A673 (cell line): ENCODE results near the gene ADK. TPM values are rescaled to one million over a fixed set of nuclear protein-coding genes. Genes with fewer than 3 reads are reported as not detected.

ENCODE experiments used
- BruUV-seq: library from RNA; stranded (reverse); fragments of 400-500 nt; replicated peaks from 2 replicates; lab custom pipeline; 2021; lab: Mats Ljungman, UMichigan
- CTCF ChIA-PET: fragments of 300-600 bp; sonication (Branson Sonifier 250); formaldehyde crosslinking; loops from one replicate; lab custom pipeline; 2022; ENCODE audit warnings: antibody characterized with exemption; lab: Charles Lee
- POLR2A ChIA-PET: fragments of 300-600 bp; sonication (Branson Sonifier 250); formaldehyde crosslinking; loops from one replicate; lab custom pipeline; 2022; ENCODE audit warnings: antibody characterized with exemption; ENCODE audit not compliant: low non-redundant PET; lab: Charles Lee
- DNase-seq: peaks from one replicate; pipeline ENCODE4 v3.0.0-alpha.2; 2015; ENCODE audit warnings: low spot score
- H3K27ac ChIP-seq: fragments of 200-600 bp; sonication (generic); 2 replicates; pipeline ENCODE4 v1.5.1; 2016; ENCODE audit warnings: mixed run types, low read depth, mild to moderate bottlenecking, mixed read lengths, antibody characterized with exemption, low read length; ENCODE audit not compliant: poor library complexity, severe bottlenecking
- H3K27me3 ChIP-seq: fragments of 200-600 bp; sonication (generic); replicated peaks from 2 replicates; pipeline ENCODE4 v1.6.1; 2017; ENCODE audit warnings: mixed run types, low read depth, mild to moderate bottlenecking, mixed read lengths, antibody characterized with exemption, low read length; ENCODE audit not compliant: insufficient read depth, poor library complexity
- H3K36me3 ChIP-seq: fragments of 200-600 bp; sonication (generic); 2 replicates; pipeline ENCODE4 v1.6.1; 2016; ENCODE audit warnings: mixed run types, mild to moderate bottlenecking, mixed read lengths, antibody characterized with exemption, low read length; ENCODE audit not compliant: insufficient read depth, poor library complexity, severe bottlenecking
- H3K4me1 ChIP-seq: fragments of 200-600 bp; sonication (generic); 2 replicates; pipeline ENCODE4 v1.6.1; 2017; ENCODE audit warnings: mixed run types, mild to moderate bottlenecking, mixed read lengths, antibody characterized with exemption, low read length; ENCODE audit not compliant: insufficient read depth, poor library complexity, severe bottlenecking
- H3K4me3 ChIP-seq: fragments of 200-600 bp; sonication (generic); 2 replicates; pipeline ENCODE4 v1.5.1; 2016; ENCODE audit warnings: low read depth, mixed run types, mild to moderate bottlenecking, mixed read lengths, low read length; ENCODE audit not compliant: poor library complexity, severe bottlenecking
- H3K9me3 ChIP-seq: fragments of 200-600 bp; sonication (generic); 2 replicates; pipeline ENCODE4 v1.6.1; 2016; ENCODE audit warnings: mixed run types, low read depth, mild to moderate bottlenecking, mixed read lengths, antibody characterized with exemption, low read length; ENCODE audit not compliant: poor library complexity, severe bottlenecking
- EZH2 ChIP-seq: fragments of 200-600 bp; sonication (generic); IDR thresholded peaks from 2 replicates; pipeline ENCODE4 v1.6.1; 2017; ENCODE audit warnings: borderline replicate concordance, low read depth, mild to moderate bottlenecking, mixed read lengths, antibody characterized with exemption, low read length; ENCODE audit not compliant: poor library complexity, severe bottlenecking
- intact Hi-C: fragments of 100-400 bp; cut with micrococcal nuclease; formaldehyde crosslinking; loops from one replicate; pipeline ENCODE4 v1.10.0; 2022; ENCODE audit not compliant: unreplicated experiment
- total RNA-seq: library from RNA; stranded (reverse); gene quantifications from 2 replicates; pipeline ENCODE4 v1.2.3, GENCODE V29; 2021
- TF ChIP-seq, protein P1 (sequence below): fragments of 300-800, 200-600 bp; sonication (generic); conservative IDR thresholded peaks from 2 replicates; pipeline ENCODE4 v1.5.1; 2017; ENCODE audit warnings: low read depth, mild to moderate bottlenecking, antibody characterized with exemption, low read length, moderate library complexity, mixed read lengths

The ADK gene
- total RNA-seq, 1 experiment from 2014 or later = 49.0 TPM

DNA sequence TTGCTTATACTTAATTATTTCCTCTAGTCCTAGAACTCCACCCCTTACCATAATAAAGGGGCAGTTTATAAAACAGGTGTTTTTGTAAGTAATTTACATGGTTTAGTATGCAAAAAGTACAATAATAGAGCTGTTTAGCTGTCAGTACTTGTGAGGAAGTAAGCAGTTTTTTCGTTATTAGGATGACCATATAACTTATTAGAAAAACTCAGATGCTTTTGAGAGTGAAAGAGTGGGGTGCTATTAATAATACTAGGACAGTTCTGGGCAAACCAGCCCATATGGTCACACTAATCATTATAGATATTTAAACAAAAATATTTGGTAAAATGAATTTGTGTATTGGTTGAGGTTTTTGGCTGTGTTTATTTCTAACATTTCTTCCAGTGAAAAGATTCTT lies 473.5 kb downstream of the ADK start:
- POLR2A ChIA-PET = interaction anchor here (0.7 kb wide), 1 partner anchor 39 kb away, joined by 5 read pairs; no protein-coding TSS in a partner anchor
- DNase-seq = no peak
- BruUV-seq = no TSS peak
- CTCF ChIA-PET = no interaction called here
- Histone ChIP-seq H3K4me3 (no peak overlapping the region), H3K27ac (no peak overlapping the region), H3K27me3 (no peaks in the 10 kb centered on the region), H3K36me3 (no peaks in the 10 kb centered on the region), H3K9me3 (peaks cover 13% of the 10 kb centered on the region), H3K4me1 (no peaks in the 10 kb centered on the region)
- TF ChIP-seq, protein P1, sequence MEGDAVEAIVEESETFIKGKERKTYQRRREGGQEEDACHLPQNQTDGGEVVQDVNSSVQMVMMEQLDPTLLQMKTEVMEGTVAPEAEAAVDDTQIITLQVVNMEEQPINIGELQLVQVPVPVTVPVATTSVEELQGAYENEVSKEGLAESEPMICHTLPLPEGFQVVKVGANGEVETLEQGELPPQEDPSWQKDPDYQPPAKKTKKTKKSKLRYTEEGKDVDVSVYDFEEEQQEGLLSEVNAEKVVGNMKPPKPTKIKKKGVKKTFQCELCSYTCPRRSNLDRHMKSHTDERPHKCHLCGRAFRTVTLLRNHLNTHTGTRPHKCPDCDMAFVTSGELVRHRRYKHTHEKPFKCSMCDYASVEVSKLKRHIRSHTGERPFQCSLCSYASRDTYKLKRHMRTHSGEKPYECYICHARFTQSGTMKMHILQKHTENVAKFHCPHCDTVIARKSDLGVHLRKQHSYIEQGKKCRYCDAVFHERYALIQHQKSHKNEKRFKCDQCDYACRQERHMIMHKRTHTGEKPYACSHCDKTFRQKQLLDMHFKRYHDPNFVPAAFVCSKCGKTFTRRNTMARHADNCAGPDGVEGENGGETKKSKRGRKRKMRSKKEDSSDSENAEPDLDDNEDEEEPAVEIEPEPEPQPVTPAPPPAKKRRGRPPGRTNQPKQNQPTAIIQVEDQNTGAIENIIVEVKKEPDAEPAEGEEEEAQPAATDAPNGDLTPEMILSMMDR = no peak
- no peak for TF ChIP-seq EZH2
- intact Hi-C loops = no loop called here

DNA sequence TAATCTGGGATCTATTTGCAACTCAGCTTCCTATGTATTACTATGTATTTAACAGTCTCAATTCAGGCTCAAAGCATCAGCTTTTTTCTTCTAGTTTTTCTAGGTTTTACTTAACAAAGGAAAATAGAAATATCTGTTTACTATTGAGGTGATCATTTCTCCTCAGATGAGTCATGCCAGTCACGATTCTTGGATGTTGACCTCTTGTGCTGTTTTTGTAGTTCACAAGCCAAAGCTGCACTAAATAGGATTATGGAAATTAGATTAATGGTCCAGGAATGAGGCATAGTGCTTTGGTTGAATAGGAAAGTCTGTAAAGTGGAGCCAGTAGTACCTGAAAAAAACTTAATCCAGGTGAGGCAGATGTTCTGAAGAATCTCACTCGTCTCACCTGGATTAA lies 477.1 kb downstream of the ADK start:
- no peaks in the 10 kb centered on the region for H3K9me3 ChIP-seq
- H3K36me3 ChIP-seq = no peaks in the 10 kb centered on the region
- no peak overlapping the region for H3K4me3 ChIP-seq
- TF ChIP-seq, protein P1 = no peak
- TF ChIP-seq EZH2 = no peak
- no peak overlapping the region for H3K27ac ChIP-seq
- intact Hi-C loops = no loop called here
- CTCF ChIA-PET = interaction anchor here (0.6 kb wide), 1 partner anchor 486 kb away, joined by 6 read pairs; no protein-coding TSS in a partner anchor
- no peaks in the 10 kb centered on the region for H3K4me1 ChIP-seq
- H3K27me3 ChIP-seq = no peaks in the 10 kb centered on the region
- POLR2A ChIA-PET = no interaction called here
- no peak for DNase-seq
- no TSS peak for BruUV-seq

DNA sequence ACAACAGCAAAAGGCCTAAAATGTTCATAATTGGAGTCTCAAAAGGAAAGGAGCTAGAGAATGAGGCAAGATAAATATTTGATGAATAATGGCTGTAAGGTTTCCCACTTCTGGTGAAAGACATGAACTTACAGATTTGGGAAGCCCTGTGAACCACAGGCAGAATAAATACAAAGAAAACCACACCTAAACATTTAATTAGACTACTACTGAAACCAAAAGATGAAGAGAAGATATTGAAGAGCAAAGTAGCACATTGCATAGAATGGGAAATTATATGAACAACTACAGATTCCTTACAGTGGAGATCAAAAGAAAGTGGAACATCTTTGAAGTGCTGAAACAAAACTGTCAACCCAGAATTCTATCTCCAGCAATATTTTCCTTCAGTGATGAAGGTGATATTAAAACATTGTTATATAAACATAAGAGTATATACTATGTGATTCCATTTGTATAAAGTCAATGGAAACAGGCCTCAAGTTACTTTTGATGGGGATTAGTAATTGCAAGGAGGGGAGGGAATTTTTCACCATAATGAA lies 484.0 kb downstream of the ADK start:
- POLR2A ChIA-PET = no interaction called here
- H3K9me3 ChIP-seq = peaks cover 4% of the 10 kb centered on the region

More for the DNA sequence above, 484.0 kb downstream of the ADK start:
- no peaks in the 10 kb centered on the region for H3K4me1 ChIP-seq
- no TSS peak for BruUV-seq
- H3K27ac ChIP-seq = no peak overlapping the region
- H3K27me3 ChIP-seq = no peaks in the 10 kb centered on the region
- DNase-seq = no peak
- TF ChIP-seq, protein P1 = no peak
- TF ChIP-seq EZH2 = no peak
- CTCF ChIA-PET = no interaction called here
- no peaks in the 10 kb centered on the region for H3K36me3 ChIP-seq
- no peak overlapping the region for H3K4me3 ChIP-seq
- intact Hi-C loops = no loop called here
